SK-N-SH treated with all-trans-retinoic acid at 6 μM for 48 hours (cell line): ENCODE results near the gene PAX1.

Source experiments
- ATAC-seq: fragments of 200-7000 bp; cut with Tn5 transposase; 3 replicates; pipeline ENCODE4 v1.9.1; 2020; ENCODE audit warnings: mild to moderate bottlenecking, moderate library complexity
- ARNTL ChIP-seq: fragments of 450-650 bp; formaldehyde crosslinking; IDR thresholded peaks from 2 replicates; pipeline ENCODE4 v1.5.0; 2020; ENCODE audit warnings: low read depth, mild to moderate bottlenecking, moderate library complexity, borderline replicate concordance
- BACH2 ChIP-seq: fragments of 250-450 bp; sonication (Bioruptor Pico); IDR thresholded peaks from 2 replicates; pipeline ENCODE4 v1.9.0; 2021; ENCODE audit warnings: mild to moderate bottlenecking, borderline replicate concordance
- CREB5 ChIP-seq: fragments of 250-450 bp; sonication (Bioruptor Pico); IDR thresholded peaks from 2 replicates; pipeline ENCODE4 v1.5.1; 2020; ENCODE audit warnings: low read depth, mild to moderate bottlenecking, moderate library complexity
- CSDC2 ChIP-seq: fragments of 250-450 bp; sonication (Bioruptor Pico); IDR thresholded peaks from 2 replicates; pipeline ENCODE4 v1.5.0; 2020; ENCODE audit warnings: mild to moderate bottlenecking, moderate library complexity
- CSRNP3 ChIP-seq: fragments of 250-450 bp; sonication (Bioruptor Pico); IDR thresholded peaks from 2 replicates; pipeline ENCODE4 v1.5.1; 2021; ENCODE audit warnings: mild to moderate bottlenecking, moderate library complexity
- ESRRG ChIP-seq: fragments of 250-450 bp; sonication (Bioruptor Pico); IDR thresholded peaks from 2 replicates; pipeline ENCODE4 v1.6.1; 2021; ENCODE audit warnings: mild to moderate bottlenecking
- GLIS3 ChIP-seq: fragments of 250-450 bp; sonication (Bioruptor Pico); IDR thresholded peaks from 2 replicates; pipeline ENCODE4 v1.5.0; 2020; ENCODE audit warnings: mild to moderate bottlenecking, moderate library complexity
- ISL1 ChIP-seq: fragments of 250-450 bp; sonication (Bioruptor Pico); IDR thresholded peaks from 2 replicates; pipeline ENCODE4 v2.1.2; 2022; ENCODE audit warnings: mild to moderate bottlenecking, moderate library complexity
- OSR1 ChIP-seq: fragments of 250-450 bp; sonication (Bioruptor Pico); IDR thresholded peaks from 2 replicates; pipeline ENCODE4 v1.8.0; 2022; ENCODE audit warnings: moderate library complexity, mild to moderate bottlenecking, inconsistent platforms
- PPARA ChIP-seq: fragments of 250-450 bp; sonication (Bioruptor Pico); IDR thresholded peaks from 2 replicates; pipeline ENCODE4 v1.5.0; 2020; ENCODE audit warnings: mild to moderate bottlenecking, borderline replicate concordance
- RARB ChIP-seq: fragments of 250-450 bp; sonication (Bioruptor Pico); IDR thresholded peaks from 2 replicates; pipeline ENCODE4 v1.8.0; 2021; ENCODE audit warnings: mild to moderate bottlenecking, moderate library complexity
- SNAI2 ChIP-seq: fragments of 250-450 bp; sonication (Bioruptor Pico); IDR thresholded peaks from 2 replicates; pipeline ENCODE4 v1.5.0; 2020; ENCODE audit warnings: mild to moderate bottlenecking, moderate library complexity
- TOX ChIP-seq: fragments of 250-450 bp; sonication (Bioruptor Pico); IDR thresholded peaks from 2 replicates; pipeline ENCODE4 v1.8.0; 2021; ENCODE audit warnings: mild to moderate bottlenecking, moderate library complexity, borderline replicate concordance
- TSHZ2 ChIP-seq: fragments of 250-450 bp; sonication (Bioruptor Pico); IDR thresholded peaks from 2 replicates; pipeline ENCODE4 v1.5.0; 2020; ENCODE audit warnings: mild to moderate bottlenecking, moderate library complexity
- ZFP3 ChIP-seq: fragments of 250-450 bp; sonication (Bioruptor Pico); IDR thresholded peaks from 2 replicates; pipeline ENCODE4 v1.5.0; 2020; ENCODE audit warnings: mild to moderate bottlenecking, moderate library complexity
- ZFP30 ChIP-seq: fragments of 450-650 bp; formaldehyde crosslinking; IDR thresholded peaks from 2 replicates; pipeline ENCODE4 v1.5.0; 2022; ENCODE audit warnings: mild to moderate bottlenecking, moderate library complexity
- ZNF565 ChIP-seq: fragments of 450-650 bp; formaldehyde crosslinking; conservative IDR thresholded peaks from 2 replicates; pipeline ENCODE4 v1.5.0; 2020; ENCODE audit warnings: low read depth, mild to moderate bottlenecking, moderate library complexity
- ZNF70 ChIP-seq: fragments of 450-650 bp; formaldehyde crosslinking; IDR thresholded peaks from 2 replicates; pipeline ENCODE4 v1.5.0; 2020; ENCODE audit warnings: mild to moderate bottlenecking, moderate library complexity
- ZNF8 ChIP-seq: fragments of 450-650 bp; formaldehyde crosslinking; IDR thresholded peaks from 2 replicates; pipeline ENCODE4 v1.5.0; 2020; ENCODE audit warnings: mild to moderate bottlenecking, moderate library complexity
- TF ChIP-seq, protein P1 (sequence below): fragments of 250-450 bp; sonication (Bioruptor Pico); IDR thresholded peaks from 2 replicates; pipeline ENCODE4 v1.8.0; 2021; ENCODE audit warnings: low read depth, mild to moderate bottlenecking, moderate library complexity, borderline replicate concordance
- TF ChIP-seq, protein P2 (sequence below): fragments of 250-450 bp; sonication (Bioruptor Pico); IDR thresholded peaks from 2 replicates; pipeline ENCODE4 v1.8.0; 2020; ENCODE audit warnings: mild to moderate bottlenecking, moderate library complexity, borderline replicate concordance

Gene PAX1

DNA sequence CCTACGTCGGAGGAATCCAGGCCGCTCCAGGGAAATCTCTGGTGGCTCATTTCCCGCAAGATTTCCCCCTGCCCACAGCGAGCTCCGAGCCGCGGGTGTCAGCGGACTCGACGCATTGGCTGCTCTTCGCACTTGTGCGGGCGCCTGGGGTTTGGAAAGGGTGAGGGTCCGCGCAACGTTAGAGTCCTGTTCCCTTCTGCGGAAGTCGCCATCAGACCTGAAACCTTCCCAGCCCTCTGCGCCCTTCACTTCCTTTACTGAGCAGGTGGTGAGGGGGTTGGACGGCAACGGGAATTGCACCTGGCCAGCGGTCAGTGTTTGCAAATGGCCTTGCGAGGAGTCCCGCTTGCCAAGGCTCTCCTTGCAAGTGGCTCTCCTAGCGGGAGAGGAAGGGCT lies 8.4 kb downstream of the PAX1 start:
- no peak for TF ChIP-seq ZNF70 (CRISPR knock-in tag)
- no peak for TF ChIP-seq RARB (CRISPR knock-in tag)
- TF ChIP-seq, protein P1, sequence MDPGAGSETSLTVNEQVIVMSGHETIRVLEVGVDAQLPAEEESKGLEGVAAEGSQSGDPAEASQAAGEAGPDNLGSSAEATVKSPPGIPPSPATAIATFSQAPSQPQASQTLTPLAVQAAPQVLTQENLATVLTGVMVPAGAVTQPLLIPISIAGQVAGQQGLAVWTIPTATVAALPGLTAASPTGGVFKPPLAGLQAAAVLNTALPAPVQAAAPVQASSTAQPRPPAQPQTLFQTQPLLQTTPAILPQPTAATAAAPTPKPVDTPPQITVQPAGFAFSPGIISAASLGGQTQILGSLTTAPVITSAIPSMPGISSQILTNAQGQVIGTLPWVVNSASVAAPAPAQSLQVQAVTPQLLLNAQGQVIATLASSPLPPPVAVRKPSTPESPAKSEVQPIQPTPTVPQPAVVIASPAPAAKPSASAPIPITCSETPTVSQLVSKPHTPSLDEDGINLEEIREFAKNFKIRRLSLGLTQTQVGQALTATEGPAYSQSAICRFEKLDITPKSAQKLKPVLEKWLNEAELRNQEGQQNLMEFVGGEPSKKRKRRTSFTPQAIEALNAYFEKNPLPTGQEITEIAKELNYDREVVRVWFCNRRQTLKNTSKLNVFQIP (CRISPR knock-in tag) = no peak
- TF ChIP-seq BACH2 = no peak
- no peak for TF ChIP-seq SNAI2 (CRISPR knock-in tag)
- TF ChIP-seq ZNF565 (CRISPR knock-in tag) = no peak
- TF ChIP-seq CREB5 (CRISPR knock-in tag) = no peak
- TF ChIP-seq ZNF8 (CRISPR knock-in tag) = no peak
- TF ChIP-seq ARNTL (CRISPR knock-in tag) = no peak
- no peak for TF ChIP-seq PPARA (CRISPR knock-in tag)
- TF ChIP-seq CSRNP3 = no peak
- TF ChIP-seq GLIS3 (CRISPR knock-in tag) = no peak
- no peak for TF ChIP-seq ZFP3 (CRISPR knock-in tag)
- TF ChIP-seq ESRRG = no peak
- TF ChIP-seq CSDC2 (CRISPR knock-in tag) = no peak
- ATAC-seq = no peak

- no peak for ATAC-seq
- no peak for TF ChIP-seq TOX
- TF ChIP-seq, all 23 proteins: peak for 0
Measured at GRCh38 chr20:21714297-21715192, 9.1 kb downstream of the PAX1 start.

DNA sequence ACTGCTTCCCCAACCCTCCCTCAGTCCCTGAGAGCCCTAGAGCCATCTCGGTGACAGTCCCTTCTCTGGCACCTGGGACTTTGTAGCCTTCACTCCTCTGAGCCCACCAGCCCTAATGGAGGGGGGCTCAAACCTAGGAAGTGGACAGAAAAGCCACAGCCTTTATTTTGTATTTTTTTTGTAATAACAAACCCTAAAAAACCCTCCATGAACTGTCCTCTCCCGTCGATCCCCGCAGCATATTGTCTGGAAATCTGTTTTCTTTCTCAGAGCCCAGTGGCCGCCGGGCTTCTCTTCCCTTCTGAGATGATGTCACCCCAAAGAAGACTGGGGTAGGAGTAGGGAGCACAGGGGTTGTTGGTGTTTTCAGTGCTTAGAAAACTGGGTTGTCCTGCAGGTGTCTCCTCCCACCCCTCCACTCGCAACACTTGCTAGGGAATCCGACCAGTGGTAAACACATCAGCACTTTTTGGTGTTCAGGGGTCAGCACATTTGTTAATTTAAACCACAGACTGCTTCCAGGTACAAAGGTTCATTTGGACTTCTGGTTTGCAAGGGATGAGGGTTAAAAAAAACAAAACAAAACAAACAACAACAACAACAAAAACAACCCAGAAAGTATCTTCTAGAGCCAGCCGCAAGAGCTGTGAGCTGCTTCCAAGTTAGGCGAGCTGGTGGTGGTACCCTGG lies 9.9 kb downstream of the PAX1 start:
- ATAC-seq = no peak
- TF ChIP-seq TOX (no peak), OSR1 (CRISPR knock-in tag) (no peak)

GRCh38 chr20:21719592-21720214 lies 14.2 kb downstream of the PAX1 start:
- TF ChIP-seq ZNF70 (CRISPR knock-in tag) = no peak
- no peak for TF ChIP-seq OSR1 (CRISPR knock-in tag)
- no peak for TF ChIP-seq ISL1
- no peak for TF ChIP-seq CSRNP3
- no peak for TF ChIP-seq ZNF565 (CRISPR knock-in tag)
- TF ChIP-seq TSHZ2 (CRISPR knock-in tag) = no peak
- TF ChIP-seq, protein P1 (CRISPR knock-in tag) = no peak
- no peak for TF ChIP-seq GLIS3 (CRISPR knock-in tag)
- TF ChIP-seq, protein P2, sequence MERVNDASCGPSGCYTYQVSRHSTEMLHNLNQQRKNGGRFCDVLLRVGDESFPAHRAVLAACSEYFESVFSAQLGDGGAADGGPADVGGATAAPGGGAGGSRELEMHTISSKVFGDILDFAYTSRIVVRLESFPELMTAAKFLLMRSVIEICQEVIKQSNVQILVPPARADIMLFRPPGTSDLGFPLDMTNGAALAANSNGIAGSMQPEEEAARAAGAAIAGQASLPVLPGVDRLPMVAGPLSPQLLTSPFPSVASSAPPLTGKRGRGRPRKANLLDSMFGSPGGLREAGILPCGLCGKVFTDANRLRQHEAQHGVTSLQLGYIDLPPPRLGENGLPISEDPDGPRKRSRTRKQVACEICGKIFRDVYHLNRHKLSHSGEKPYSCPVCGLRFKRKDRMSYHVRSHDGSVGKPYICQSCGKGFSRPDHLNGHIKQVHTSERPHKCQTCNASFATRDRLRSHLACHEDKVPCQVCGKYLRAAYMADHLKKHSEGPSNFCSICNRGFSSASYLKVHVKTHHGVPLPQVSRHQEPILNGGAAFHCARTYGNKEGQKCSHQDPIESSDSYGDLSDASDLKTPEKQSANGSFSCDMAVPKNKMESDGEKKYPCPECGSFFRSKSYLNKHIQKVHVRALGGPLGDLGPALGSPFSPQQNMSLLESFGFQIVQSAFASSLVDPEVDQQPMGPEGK (CRISPR knock-in tag) = no peak
- TF ChIP-seq TOX = no peak
- no peak for TF ChIP-seq ZFP30
- ATAC-seq = peak; percentile 65
